Activated T-cell treated with anti-CD3 and anti-CD28 coated beads for 1 hour (primary cell): ENCODE measurements around the gene SORCS2.

Experiments
- DNase-seq: peaks from one replicate; pipeline ENCODE4 v3.0.0-alpha.2; 2020; ENCODE audit warnings: low read depth

SORCS2 gene

DNA sequence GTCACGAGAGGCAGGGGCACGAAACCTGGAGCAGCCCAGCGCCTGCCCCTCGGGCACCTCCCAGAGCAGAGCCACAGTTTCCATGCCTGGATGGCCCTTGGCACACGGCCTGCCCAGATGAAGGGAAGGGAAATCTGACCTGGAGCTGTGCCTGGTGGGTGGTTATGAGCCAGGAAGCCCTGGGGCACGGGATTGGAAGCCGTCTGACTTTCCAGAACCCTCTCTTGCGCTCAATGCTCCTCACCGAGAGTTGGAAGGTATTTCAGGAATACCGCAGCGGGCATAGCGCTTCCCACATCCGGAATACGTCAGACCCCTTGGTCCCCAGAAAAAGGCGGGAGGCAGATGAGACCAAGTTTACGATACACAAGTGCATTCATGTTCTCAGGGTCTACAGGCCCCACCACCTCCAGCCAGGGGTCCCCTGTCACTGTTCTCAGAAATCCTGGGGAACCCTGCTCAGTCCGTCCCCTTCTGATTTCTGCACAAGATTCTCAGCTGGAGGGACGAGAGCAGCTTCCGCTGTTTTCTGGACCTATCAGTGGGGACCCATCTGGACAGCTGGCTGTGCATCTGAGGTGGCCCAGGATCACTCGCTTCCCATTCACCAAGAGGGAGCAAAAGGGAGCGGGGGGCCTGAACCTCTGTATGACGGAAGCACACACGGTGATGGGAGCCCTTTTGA, 574.5 kb downstream of the SORCS2 start:
- no peak for DNase-seq

DNA sequence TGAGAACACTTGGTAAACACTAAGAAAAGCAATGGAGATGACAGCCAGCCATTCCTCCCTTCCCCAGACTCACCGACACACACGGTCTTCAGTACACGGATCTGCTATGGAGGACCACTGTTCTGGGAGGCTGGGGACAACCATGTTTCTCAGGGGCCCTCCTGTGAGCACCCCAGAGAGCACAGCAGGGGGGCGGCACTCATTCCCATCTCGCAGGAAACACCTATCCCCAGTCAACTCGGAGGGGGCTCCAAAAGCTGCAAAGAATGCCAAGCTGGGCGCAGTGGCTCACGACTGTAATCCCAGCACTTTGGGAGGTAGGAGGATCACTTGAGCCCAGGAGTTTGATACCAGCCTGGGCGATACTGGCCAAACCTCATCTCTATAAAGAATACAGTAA, 575.2 kb downstream of the SORCS2 start:
- no peak for DNase-seq

DNA sequence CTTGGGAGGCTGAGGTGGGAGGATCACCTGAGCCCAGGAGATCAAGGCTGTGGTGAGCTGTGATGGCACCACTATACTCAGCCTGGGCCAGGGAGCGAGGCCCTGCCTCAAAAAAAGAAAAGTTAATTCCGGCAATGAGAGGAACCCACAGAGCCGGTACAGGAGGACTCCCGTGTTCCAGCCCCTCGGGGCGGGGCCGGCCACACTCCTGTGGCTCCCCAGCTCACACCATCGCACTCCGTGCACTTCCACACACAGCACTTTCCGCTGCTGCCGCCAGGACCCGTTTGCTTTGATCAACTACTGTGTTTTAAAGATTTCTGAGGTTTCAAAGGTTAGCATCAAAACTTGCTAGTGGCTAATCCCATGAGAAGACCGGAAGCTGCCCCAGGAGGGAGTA, 575.6 kb downstream of the SORCS2 start:
- DNase-seq = no peak

DNA sequence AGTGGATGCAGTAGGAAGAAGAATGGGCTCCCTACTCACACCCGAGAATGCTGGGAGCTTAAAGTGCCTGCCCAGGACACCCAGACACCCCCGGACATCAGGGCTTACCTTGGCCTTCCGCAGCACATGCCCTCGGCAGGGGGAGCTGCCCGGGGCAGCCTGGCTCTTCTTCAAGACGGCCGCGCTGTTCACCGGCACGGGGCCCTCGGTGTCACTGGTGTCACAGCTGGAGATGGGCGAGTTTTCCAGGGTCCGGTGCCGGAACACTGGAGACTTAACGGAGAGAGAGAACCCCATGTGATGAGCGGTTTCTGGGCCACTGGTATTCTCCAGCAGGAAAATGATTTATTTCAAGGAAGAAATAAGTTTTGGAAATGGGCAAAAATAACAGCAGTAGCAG, 576.4 kb downstream of the SORCS2 start:
- no peak for DNase-seq

DNA sequence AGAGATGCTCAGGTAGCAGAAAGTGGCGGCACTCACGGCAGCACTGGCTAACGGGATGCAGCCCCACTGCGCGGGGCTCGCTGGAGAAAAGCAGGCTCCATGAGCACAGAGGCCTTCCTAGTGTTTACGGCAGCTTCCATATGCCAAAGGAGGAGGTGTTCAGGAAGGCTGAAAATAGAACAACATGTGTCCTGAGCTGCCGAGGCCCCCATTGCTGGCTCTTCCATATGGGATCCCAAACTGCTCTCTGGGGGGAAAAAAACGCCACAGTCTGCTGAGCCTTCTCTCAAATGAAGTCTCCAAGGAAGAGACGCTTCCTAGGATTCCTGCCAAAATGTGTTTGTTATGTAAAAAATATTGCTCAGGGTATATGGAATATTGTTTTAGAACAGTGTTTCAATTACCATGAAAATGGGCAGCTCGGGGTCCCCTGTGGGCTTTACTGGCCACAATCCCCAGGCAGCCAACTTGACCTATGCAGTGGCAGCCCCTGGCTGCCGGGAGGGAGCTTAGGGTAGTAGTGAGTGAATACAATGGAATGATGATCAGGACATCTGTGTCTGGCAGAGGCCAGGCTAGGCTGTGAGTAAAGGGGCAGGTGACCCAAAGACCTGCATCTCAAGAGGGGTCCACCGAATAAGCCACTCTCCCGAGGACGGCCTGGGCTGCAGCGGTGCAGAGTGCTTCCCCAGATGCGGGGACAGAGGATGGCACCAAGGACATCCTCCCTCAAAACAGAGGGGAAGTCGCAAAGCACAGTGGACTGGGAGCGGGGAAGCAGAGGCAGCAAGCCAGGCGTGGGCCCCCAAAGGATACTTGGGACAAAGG, 577.3 kb downstream of the SORCS2 start:
- DNase-seq = no peak

DNA sequence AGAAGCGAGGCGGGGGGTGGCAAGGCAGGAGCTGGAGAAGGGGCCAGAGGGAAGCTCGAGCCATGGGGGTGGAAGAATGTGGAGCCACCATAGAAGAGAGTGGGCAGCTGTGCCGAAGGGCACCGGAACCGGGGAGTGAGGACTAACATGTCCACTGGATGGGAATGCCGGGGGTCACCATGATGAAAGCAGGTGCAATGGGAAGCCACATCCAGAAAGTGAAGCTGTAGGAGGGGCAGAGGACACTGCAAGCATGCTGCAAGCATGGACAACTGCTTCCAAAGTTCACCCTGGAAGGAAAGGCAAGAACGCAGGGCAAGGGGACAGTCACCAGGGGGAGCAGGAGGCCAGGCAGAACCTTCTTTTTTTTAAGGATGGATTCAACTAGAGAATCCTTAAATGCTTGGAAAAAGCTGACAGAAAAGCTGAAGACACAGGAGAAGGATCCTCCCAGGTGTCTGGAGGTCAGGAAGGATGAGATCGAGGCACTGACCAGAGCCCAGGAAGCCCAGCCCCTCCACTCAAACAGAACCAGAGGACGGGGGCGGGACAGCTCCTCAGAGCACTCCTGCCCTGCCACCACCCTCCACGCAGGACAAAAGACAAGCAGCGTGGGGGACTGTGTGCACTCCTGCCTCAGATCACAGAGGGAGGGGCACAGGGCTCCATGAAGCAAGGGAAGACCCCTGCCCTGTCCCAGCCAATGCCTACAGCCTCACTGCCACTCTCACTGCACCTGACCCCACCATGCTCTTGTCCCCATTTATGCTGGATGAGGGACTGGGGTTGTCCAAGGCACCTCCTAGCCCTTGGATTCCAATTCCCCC, 578.1 kb downstream of the SORCS2 start:
- no peak for DNase-seq

DNA sequence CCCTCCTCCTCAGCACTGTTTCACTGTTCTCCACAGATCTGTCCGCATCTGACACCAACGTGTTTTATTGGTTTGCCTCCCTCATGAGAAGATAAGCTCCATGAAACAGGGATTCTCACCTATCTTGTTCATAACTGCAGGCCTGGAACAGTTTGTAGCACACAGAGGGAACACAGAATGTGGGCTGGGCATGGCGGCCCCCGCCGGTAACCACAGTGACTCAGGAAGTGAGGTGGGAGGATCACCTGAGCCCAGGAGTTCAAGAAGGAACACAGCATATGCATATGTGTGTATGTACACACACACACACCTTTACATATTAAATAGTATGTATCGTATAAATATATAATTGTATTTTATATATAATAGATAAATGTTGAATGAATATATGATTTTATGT, 578.7 kb downstream of the SORCS2 start:
- DNase-seq = no peak

DNA sequence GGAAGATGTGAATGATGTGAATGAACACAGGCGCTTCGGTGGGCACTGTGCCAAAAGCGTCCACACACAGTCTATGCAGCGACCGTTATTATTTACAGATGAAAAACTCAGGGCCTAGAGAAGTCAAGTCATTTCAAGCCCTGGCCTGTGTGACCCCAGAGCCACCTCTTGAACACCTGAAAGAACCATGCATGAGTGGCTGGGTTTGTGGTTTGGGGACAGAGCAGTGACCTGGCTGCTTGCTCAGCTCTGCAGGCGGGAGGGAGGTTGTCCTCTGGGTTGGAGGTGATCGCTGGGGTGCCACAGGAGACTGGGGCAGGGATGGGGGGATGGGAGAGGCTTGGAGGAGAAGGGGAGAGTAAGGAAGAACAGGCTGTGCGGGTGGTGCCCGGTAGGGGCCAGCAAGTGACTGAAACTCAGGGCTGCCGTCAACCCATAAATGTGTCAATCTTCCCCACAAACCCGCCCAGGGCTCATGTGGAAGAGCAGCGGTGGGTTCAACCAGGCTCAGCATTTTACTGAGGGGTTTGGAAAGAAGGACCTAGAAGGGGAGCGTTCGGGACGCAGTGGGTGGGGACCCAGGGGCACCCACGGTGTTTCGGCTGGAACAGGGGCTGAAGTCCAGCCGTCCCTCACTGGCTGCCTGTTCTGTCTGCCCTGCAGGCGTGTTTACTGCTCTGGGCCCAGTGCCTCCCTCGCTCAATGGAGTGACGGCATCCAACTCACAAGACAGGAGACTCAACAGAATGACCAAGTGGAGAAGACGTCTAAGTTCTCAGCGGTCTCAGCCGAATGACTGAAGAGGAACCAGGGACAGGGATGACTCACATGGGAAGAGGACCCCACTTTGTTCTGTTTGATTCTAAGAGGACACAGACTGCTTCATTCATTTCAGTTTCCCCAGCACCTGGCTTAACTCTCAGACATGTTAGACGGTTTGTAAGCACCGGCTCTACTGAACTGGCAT, 579.5 kb downstream of the SORCS2 start:
- no peak for DNase-seq

DNA sequence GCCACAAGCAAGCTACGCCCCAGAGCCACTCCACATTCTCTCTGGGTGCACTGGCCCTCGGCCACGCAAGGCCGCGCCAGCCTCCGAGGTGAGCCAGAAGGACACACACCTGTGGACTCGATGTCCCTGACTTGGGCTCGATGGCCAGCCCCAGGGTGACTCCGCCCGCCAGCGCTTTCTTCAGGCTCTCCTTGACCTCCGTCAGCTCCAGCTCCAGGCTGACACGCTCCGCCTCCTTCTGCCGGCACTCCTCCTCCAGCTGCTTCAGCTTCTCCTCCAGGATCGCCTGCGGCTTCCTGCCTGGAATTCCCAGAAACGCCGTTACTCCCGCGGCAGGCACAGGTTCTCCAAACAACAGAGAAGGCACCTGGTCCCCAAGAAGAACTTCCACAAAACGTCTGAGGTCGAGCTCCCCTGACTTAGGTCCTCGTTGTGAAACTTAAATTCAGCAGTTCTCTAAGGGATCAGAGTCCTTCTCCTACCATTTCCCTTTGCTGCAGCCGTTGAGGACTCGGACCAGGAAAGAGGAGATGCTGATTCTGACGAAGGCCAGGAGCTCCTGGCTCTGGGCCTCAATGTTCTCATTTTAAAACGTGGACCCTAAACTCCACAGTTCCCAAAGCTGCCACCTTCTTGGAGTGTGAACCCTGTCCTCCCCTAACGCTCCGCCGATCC, 580.5 kb downstream of the SORCS2 start:
- DNase-seq = no peak

DNA sequence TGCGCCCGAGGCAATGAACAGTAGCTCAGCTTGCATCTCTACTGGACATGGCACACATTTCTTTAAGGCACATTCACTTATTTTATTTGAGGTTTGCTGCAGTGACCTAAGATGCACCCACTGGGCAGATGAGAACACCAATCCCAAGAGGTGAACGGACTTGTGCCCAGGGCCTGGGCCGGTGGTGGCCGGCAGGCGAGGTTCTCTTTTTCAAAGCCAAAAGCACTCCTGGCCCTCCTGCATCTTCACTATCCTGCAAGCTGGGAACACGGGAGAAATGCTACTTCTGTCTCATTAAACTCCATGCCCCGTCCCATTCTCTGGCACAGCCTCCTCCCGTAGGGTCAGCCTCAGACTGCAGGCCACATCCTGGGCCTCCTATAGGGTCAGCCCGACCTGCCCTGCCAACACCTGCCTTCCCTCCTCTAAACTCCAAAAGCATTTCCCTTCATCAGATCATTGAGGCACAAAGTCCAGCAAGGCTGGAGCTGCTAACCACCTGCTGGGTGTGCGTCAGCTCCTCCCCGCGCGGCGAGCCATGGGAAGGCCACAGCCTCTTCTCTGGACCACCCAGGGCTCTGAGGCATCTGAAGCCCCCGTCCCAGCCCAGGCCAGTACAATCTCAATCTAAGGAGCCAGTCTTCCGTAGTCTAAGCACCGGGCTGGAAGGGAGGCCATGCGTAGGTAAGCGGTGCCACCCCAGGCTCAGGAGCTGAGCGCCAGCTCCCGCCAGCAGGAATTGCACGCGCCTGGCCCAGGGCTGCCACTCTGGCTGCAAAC, 581.3 kb downstream of the SORCS2 start:
- no peak for DNase-seq

DNA sequence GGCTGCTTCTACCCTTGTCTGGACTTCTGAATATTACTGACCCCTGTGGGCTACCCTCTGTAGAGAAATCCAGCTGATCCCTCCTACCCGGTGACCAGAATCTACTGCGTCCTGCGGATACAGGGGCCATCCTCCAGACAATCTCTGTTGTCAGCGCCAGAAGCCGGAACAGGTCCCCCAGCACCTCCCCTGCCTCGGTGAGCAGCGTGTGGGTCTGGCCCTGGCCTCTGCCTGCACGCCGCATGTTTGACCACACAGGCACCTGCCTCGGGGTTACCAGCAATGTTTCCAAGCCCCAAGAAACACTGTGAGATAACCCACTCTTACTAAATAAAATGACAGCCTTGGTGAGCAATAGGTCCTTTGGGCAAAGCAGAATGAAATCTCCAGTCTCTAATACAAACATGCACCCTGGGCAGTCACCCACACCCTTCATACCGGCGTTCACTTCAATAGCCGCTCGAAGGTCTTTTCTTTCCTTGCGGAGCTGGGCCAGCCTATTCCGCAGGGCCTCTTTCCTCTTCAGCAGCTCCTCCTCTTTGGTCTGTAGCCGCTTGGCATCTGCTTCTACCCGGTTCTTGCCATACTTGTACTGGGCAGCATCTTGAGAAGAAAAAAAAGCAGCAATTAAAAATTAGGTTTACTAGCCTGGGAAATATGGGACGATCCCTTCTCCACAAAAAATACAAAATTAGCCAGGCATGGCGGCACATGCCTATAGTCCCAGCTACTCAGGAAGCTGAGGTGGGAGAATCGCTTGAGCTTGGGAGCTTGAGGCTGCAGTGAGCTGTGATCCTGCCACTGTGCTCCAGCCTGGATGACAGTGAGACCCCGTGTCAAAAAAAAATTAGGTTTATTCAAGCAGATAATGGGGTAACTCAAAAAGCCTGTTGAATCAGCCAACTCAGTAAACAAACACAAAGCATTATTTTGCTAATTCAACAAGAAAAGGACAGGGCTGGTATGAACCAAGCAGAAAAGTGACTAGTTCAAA, 582.3 kb downstream of the SORCS2 start:
- DNase-seq = no peak

DNA sequence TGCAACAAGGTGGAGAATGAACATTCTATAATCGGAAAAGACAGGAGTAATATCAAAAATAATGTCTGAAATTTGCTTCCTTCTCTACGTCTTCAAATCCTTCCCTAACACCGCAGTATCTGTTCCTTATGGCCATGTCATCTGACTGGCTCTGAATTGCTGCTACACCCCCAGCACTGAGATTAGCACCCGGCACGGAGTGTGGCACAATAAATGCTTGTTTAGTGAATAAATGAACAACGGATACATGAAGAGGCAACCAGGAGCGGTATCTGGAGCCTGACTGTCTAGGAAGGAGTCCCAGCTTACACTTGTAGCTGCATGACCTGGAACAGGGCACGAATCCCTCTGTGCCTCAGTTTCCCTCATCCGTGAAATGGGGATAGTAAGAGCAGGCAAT, 583.1 kb downstream of the SORCS2 start:
- no peak for DNase-seq

DNA sequence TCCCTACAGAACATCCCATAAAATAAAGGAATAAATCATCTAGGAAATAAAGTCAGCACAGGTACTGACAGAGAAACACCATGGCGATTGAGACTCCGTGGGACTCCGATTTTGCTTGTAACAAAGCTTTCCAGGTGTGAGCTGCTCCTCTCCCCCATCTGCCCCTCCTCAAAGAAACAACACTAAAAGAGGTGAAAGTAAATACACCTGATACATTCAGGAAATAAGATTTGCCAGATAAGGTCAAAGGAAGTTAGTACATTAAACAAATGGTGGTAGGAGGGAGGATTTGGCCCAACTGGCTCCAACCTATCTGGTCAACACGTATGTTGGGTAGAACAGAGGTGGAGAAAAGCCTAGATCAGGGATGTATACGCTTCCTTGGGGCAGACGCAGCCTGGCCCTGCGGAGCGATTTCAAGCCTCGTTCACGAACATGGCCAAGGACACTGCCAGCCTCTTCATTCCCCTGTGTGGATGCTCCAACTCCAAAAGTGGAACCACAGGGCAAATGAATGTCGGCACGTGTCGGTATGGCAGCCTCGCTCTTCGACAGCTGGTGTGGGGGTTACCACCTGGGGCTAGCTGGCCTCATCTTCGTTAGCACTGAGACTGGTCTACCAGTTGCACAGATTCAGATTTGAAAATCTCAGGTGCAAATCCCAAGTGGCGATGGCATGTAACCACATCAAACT, 584.8 kb downstream of the SORCS2 start:
- no peak for DNase-seq

DNA sequence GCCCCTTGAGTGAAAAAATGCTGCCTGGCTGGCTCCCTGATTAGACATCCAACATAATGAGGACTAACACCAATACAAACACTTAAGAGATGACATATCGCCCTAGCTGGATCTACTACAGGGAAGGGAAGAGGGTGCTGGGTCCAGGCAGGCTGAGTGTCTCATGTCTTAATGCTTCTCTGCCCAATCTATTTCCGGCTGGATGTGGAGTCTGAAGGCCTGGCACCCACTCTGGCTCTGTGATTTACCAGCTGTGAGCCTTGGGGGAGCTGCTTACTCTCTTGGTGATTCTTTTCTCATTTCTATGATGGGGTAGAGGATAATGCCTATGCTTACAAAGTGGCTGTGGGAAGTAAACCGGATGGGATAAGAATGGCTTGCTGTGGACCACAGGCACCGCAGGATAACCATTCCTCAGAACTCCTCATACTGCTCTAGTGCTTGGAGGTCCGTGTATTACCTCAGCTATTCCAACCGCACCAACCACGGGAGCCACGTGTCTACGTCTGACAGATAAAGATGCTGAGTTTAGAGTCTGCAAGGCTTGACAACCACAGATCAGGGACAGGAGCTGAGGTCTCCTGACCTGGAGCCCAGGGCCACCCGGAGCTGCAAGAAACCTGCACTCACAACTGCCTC, 585.7 kb downstream of the SORCS2 start:
- no peak for DNase-seq

DNA sequence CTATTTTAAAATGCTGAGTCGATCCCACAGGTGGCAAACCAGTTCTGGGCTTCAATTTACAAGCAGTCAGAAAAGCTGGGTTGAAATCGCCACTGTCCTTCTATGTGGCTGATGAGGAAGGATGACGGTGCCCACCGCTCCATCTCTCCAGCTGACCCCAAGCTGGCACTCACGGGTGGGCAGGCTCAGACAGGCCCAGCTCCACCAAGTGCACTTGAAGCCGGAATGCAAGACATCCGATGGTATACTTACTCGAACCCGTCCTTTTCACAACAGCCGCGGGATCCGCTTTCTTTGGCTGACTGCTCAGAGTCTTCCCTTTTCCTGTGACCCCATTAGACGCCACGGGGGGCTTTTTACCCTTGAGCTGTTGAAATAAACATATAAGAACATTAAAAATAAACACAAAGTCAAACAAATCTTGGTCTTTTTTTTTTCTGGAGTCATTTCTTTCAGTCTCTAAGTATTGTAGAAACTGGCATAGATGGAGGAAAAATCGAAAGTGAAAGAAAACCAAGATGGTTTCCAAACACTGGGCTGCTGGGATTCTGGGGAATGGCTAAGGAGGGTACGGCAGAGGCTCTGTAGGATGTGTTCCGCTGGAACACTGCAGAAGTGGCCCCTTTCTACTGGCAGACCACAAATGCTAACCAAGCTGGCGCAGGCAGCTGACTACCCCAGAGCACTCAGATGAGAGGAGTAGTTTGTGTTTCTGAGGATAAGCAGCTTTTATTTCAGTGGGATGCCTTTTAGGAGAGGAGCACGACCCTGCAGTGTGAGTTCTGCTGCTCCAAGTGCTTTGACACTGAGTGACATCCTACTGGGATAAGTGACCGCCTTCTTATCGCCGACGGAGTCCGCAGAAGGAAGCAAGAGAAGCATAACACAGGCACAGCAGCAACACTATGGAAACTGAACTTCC, 586.4 kb downstream of the SORCS2 start:
- DNase-seq = no peak

DNA sequence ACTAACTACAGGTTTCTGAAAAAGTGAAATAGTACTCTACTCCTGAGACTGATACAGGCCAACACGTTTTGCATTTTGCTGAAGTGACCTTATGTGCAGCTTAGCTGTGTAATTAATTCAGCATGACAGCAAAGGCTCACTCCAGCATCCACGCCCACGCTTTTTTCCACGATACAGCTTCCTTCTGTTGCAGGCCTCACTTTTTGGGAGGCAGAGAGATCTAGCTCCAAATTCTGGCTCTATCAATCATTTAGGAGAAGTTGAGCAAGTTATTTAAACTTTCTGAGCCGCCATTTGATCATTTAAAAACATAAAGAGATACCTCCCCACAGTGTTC, 587.1 kb downstream of the SORCS2 start:
- no peak for DNase-seq
